Endothelial cell of umbilical vein (primary cell): ENCODE data around the gene SLC29A3. TPM values are rescaled to one million over a fixed set of nuclear protein-coding genes. Genes with fewer than 3 reads are reported as not detected.

Source experiments
- BruUV-seq: library from RNA; stranded (reverse); fragments of 400-500 nt; replicated peaks from 2 replicates; lab custom pipeline; 2021; lab: Mats Ljungman, UMichigan
- CTCF ChIA-PET: fragments of 300-600, 350-600 bp; sonication (Branson Sonifier 250); formaldehyde crosslinking; loops from one replicate; lab custom pipeline; 2021; ENCODE audit warnings: antibody characterized with exemption, inconsistent platforms; lab: Charles Lee
- POLR2A ChIA-PET: fragments of 300-600, 350-600 bp; sonication (Branson Sonifier 250); formaldehyde crosslinking; loops from one replicate; lab custom pipeline; 2021; ENCODE audit warnings: antibody characterized with exemption, inconsistent platforms; lab: Charles Lee
- DNase-seq: peaks from one replicate; pipeline ENCODE4 v3.0.0-alpha.2; 2011; ENCODE audit warnings: low read depth, low spot score
- FAIRE-seq: peaks from 2 replicates; lab custom pipeline; 2011; peaks lifted over from hg19 to GRCh38; lab: Jason Lieb, UNC
- H2AFZ ChIP-seq: 2 replicates; pipeline ENCODE4 v1.6.0; 2012; ENCODE audit warnings: low read depth, low read length, control low read depth, inconsistent platforms
- H3K27ac ChIP-seq: 2 replicates; pipeline ENCODE4 v1.5.1; 2011; ENCODE audit warnings: low read depth, mild to moderate bottlenecking, control low read depth, low read length, moderate library complexity; ENCODE audit not compliant: insufficient read depth
- H3K27me3 ChIP-seq, 2 experiments: 2 replicates each; pipeline versions ENCODE4 v1.6.0 to v1.6.1; 2011; ENCODE audit warnings: low read length in 2 of 2, mixed read lengths in 1 of 2; ENCODE audit not compliant: control insufficient read depth in 2 of 2, insufficient read depth in 2 of 2
- H3K36me3 ChIP-seq, 2 experiments: 2 replicates in 1 of 2; 3 replicates in 1 of 2; pipeline ENCODE4 v1.5.1; 2011; ENCODE audit warnings: low read length in 2 of 2, mild to moderate bottlenecking in 1 of 2, moderate library complexity in 1 of 2; ENCODE audit not compliant: control insufficient read depth in 2 of 2, insufficient read depth in 2 of 2; ENCODE audit errors: extremely low read depth in 1 of 2
- H3K4me1 ChIP-seq: 3 replicates; pipeline ENCODE4 v1.5.1; 2011; ENCODE audit warnings: mild to moderate bottlenecking, low read length; ENCODE audit not compliant: control insufficient read depth, insufficient read depth; ENCODE audit errors: extremely low read depth
- H3K4me2 ChIP-seq: 2 replicates; pipeline ENCODE4 v1.6.1; 2011; ENCODE audit warnings: low read length, control low read depth, mixed read lengths; ENCODE audit not compliant: insufficient read depth
- H3K4me3 ChIP-seq, 3 experiments: fragments of 200-600 bp in 1 of 3; sonication (generic), shearing (Covaris generic) in 1 of 3; replicated peaks in 1 of 3; 2 replicates each; pipeline ENCODE4 v1.5.1; 2011 to 2016; ENCODE audit warnings: control low read depth in 3 of 3, low read length in 3 of 3, mild to moderate bottlenecking in 2 of 3, inconsistent platforms in 1 of 3, low read depth in 1 of 3, moderate library complexity in 1 of 3; ENCODE audit not compliant: insufficient read depth in 1 of 3
- H3K79me2 ChIP-seq: 2 replicates; pipeline ENCODE4 v1.6.0; 2012; ENCODE audit warnings: low read length, inconsistent platforms; ENCODE audit not compliant: control insufficient read depth, insufficient read depth
- H3K9ac ChIP-seq: replicated peaks from 2 replicates; pipeline ENCODE3; 2011; ENCODE audit warnings: low read length, control low read depth; ENCODE audit not compliant: insufficient read depth; ENCODE audit errors: extremely low read depth
- H3K9me1 ChIP-seq: replicated peaks from 3 replicates; pipeline ENCODE4 v1.6.0; 2011; ENCODE audit warnings: mild to moderate bottlenecking, low read length; ENCODE audit not compliant: control insufficient read depth, insufficient read depth; ENCODE audit errors: extremely low read depth
- H3K9me3 ChIP-seq: replicated peaks from 2 replicates; pipeline ENCODE4 v1.5.1; 2012; ENCODE audit warnings: low read length, inconsistent platforms; ENCODE audit not compliant: control insufficient read depth, insufficient read depth
- H4K20me1 ChIP-seq: replicated peaks from 2 replicates; pipeline ENCODE3; 2011; ENCODE audit warnings: mild to moderate bottlenecking, low read length; ENCODE audit not compliant: control insufficient read depth, insufficient read depth; ENCODE audit errors: extremely low read depth
- CTCF ChIP-seq, 2 donors: IDR thresholded peaks; 1 replicate in 1 of 2; 2 replicates in 1 of 2; pipeline ENCODE4 v1.5.1; 2011; ENCODE audit warnings: low read length in 2 of 2, mild to moderate bottlenecking in 2 of 2, moderate library complexity in 2 of 2, control low read depth in 1 of 2, inconsistent platforms in 1 of 2, low read depth in 1 of 2; ENCODE audit not compliant: insufficient read depth in 1 of 2; ENCODE audit errors: extremely low read depth in 1 of 2
- EZH2 ChIP-seq: IDR thresholded peaks from 2 replicates; pipeline ENCODE4 v1.6.1; 2012; ENCODE audit warnings: borderline replicate concordance, low read depth, mild to moderate bottlenecking, moderate library complexity, low read length, inconsistent platforms; ENCODE audit not compliant: severe bottlenecking
- FOS ChIP-seq: IDR thresholded peaks from 2 replicates; pipeline ENCODE4 v1.6.1; 2011; ENCODE audit warnings: mild to moderate bottlenecking, low read length, moderate library complexity, borderline replicate concordance; ENCODE audit not compliant: insufficient read depth
- GATA2 ChIP-seq: IDR thresholded peaks from 2 replicates; pipeline ENCODE4 v1.7.0; 2011; ENCODE audit warnings: low read depth, mild to moderate bottlenecking, moderate library complexity, mixed read lengths, low read length; ENCODE audit not compliant: insufficient read length, insufficient read depth
- JUN ChIP-seq: IDR thresholded peaks from 2 replicates; pipeline ENCODE4 v1.6.1; 2011; ENCODE audit warnings: borderline replicate concordance, low read depth; ENCODE audit not compliant: insufficient read length, insufficient read depth
- MYC ChIP-seq: IDR thresholded peaks from one replicate; pipeline ENCODE4 v1.6.1; 2011; ENCODE audit warnings: mild to moderate bottlenecking, low read depth, low read length
- POLR2A ChIP-seq: IDR thresholded peaks from 2 replicates; pipeline ENCODE4 v1.6.1; 2012; ENCODE audit warnings: low read depth, mild to moderate bottlenecking, control low read depth, low read length
- POLR2AphosphoS5 ChIP-seq: IDR thresholded peaks from 2 replicates; pipeline ENCODE4 v1.6.1; 2012; ENCODE audit warnings: low read depth, mild to moderate bottlenecking, control low read depth, low read length, moderate library complexity; ENCODE audit not compliant: insufficient read depth
- dilution Hi-C: fragments of 300-500 bp; cut with MboI; formaldehyde crosslinking; loops from one replicate; pipeline ENCODE4 v1.15.0; 2019; ENCODE audit warnings: low sequenced_read_pairs; ENCODE audit not compliant: extremely low pct_ligation_motif_present
- intact Hi-C: fragments of 100-400 bp; cut with micrococcal nuclease; formaldehyde crosslinking; loops from one replicate; pipeline ENCODE4 v1.10.0; 2022
- polyA plus RNA-seq, 4 experiments: library from polyadenylated mRNA; depleted of rRNA in 3 of 4; stranded (reverse) in 3 of 4; unstranded in 1 of 4; fragments of >200 nt; gene quantifications; 2 replicates each; pipeline versions ENCODE4 v1.2.1 to v1.2.3, GENCODE V29; 2011 to 2012; ENCODE audit warnings: missing spikeins in 1 of 4
- total RNA-seq: library from RNA; stranded (reverse); gene quantifications from 2 replicates; pipeline ENCODE4 v1.2.3, GENCODE V29; 2021
- TF ChIP-seq, protein P1 (sequence below): IDR thresholded peaks from 2 replicates; pipeline ENCODE4 v1.6.1; 2011; ENCODE audit not compliant: insufficient read depth, insufficient read length

Gene SLC29A3
- total and polyA plus RNA-seq, 2 donors (not counting 3 experiments of a cell fraction or from before 2014, with no cell fraction given): 5.0 to 9.1 TPM

DNA sequence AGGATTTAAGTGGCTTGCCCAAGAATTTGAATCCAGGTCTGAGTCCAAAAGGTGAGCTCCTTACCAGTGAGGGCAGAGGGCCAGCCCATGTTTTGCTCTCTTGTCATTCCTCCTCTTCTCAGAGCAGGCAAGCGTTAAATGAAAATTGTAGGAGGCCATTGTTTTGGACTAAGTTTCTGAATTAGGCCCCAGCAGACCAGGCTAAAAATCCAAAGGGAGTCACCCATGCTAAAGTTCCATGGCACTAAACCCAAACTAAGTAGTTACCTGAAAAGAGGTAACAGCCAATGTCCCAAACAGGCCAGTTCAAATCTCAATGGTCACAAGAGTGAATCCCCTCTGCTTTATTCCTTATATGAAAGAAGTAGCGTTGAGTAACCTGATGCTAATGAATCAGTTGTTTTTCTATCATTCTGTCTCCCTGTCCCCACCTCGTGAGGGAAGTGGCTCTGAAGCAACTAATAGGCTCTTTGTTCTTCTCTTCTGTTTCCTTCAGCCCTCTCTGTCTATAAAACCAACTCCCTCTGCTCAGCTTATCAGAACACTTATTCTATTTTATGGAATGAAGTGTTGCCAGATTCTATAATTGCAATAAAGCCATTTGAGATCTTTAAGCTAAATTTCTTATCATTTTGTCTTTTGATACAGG is 60.2 kb downstream of the SLC29A3 start:
- POLR2A ChIA-PET: no interaction called here
- Histone ChIP-seq H3K9me1 (no peaks in the 10 kb centered on the region), H3K27me3 (peaks cover 0 to 3% of the 10 kb centered on the region in 2 experiments), H3K27ac (no peak overlapping the region), H3K4me1 (no peaks in the 10 kb centered on the region), H3K36me3 (no peaks in the 10 kb centered on the region), H3K9ac (no peak overlapping the region), H3K9me3 (no peaks in the 10 kb centered on the region), H3K4me3 (no peak overlapping the region), H3K79me2 (no peaks in the 10 kb centered on the region), H4K20me1 (no peaks in the 10 kb centered on the region), H3K4me2 (no peak overlapping the region), H2AFZ (no peak overlapping the region)
- CTCF ChIA-PET: interaction anchor here (0.6 to 2.6 kb wide), 8 partner anchors 44 to 476 kb away, joined by 3 to 9 read pairs (median 4); partner anchors contain the start of gene SLC29A3
- FAIRE-seq (no peak), DNase-seq (no peak)
- intact Hi-C loops: no loop called here
- no peak for TF ChIP-seq EZH2
- BruUV-seq: no TSS peak
- dilution Hi-C loops: no loop called here

DNA sequence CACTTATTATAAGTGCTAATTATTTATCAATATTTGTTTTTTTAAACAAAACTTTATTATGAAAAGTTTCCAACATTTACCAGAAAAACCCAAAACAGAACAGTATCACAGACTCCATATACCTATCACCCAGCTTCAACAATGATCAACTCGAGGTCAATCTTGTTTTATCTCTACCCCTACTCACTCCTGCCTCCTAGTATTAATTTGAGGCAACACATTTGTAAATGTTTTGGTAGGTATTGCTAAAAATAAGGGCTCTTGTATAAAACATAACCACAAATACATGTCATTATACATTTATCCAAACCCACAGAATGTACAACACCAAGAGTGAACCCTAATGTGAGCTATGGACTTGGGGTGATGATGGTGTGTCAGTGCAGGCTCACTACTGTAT is 61.8 kb downstream of the SLC29A3 start:
- no peaks in the 10 kb centered on the region for H3K9me1 ChIP-seq
- H3K9ac ChIP-seq: no peak overlapping the region
- H3K4me3 ChIP-seq: no peak overlapping the region
- H3K36me3 ChIP-seq: no peaks in the 10 kb centered on the region
- H2AFZ ChIP-seq: no peak overlapping the region
- no peaks in the 10 kb centered on the region for H3K9me3 ChIP-seq
- intact Hi-C loops: no loop called here
- ChIA-PET CTCF (interaction anchor here (1.2 to 3.2 kb wide), 3 partner anchors 12 to 190 kb away, joined by 4 to 16 read pairs (median 5); no protein-coding TSS in a partner anchor), POLR2A (no interaction called here)
- H3K4me2 ChIP-seq: no peak overlapping the region
- TF ChIP-seq, protein P1, sequence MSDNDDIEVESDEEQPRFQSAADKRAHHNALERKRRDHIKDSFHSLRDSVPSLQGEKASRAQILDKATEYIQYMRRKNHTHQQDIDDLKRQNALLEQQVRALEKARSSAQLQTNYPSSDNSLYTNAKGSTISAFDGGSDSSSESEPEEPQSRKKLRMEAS: no peak
- TF ChIP-seq POLR2A (no peak), MYC (no peak), EZH2 (no peak), JUN (no peak), CTCF (IDR thresholded peaks at IDR 0.05; ENCODE audit: extremely low read depth in 1 of 2, insufficient read depth in 1 of 2, low read depth in 1 of 2, low read length in 2 of 2) (no peak), POLR2AphosphoS5 (no peak), FOS (no peak), GATA2 (no peak)
- no peak for DNase-seq
- dilution Hi-C loops: no loop called here
- no peaks in the 10 kb centered on the region for H4K20me1 ChIP-seq
- FAIRE-seq: no peak
- no TSS peak for BruUV-seq
- no peaks in the 10 kb centered on the region for H3K79me2 ChIP-seq
- H3K27ac ChIP-seq: no peak overlapping the region
- no peaks in the 10 kb centered on the region for H3K4me1 ChIP-seq
- H3K27me3 ChIP-seq: peaks cover 0 to 3% of the 10 kb centered on the region in 2 experiments
